Smooth muscle cell (in vitro differentiated cells): Measurements from ENCODE around the gene GRAMD1C. TPM values are rescaled to one million over a fixed set of nuclear protein-coding genes. Genes with fewer than 3 reads are reported as not detected.
"Not testable (repeated sequence)": the region's sequence is repeated elsewhere in the genome, so short reads cannot be mapped to it uniquely, and the experiment has no call there.

Source experiments
- DNase-seq: peaks from one replicate; lab custom pipeline; 2025; ENCODE audit not compliant: unreplicated experiment; lab: John Stamatoyannopoulos, UW
- H2AFZ ChIP-seq: fragments of 200-600 bp; sonication (generic); 2 replicates; pipeline ENCODE4 v1.6.0; 2016; ENCODE audit warnings: antibody characterized with exemption, low read depth, mild to moderate bottlenecking
- H3F3A ChIP-seq: fragments of 200-600 bp; sonication (generic); 2 replicates; pipeline ENCODE4 v1.6.0; 2017; ENCODE audit warnings: antibody characterized with exemption, low read depth
- H3K27ac ChIP-seq: fragments of 200-600 bp; sonication (generic); 2 replicates; pipeline ENCODE4 v1.5.1; 2016; ENCODE audit warnings: low read depth, mild to moderate bottlenecking
- H3K27me3 ChIP-seq: fragments of 200-600 bp; sonication (generic); 2 replicates; pipeline ENCODE4 v1.6.1; 2016; ENCODE audit warnings: low read depth, mild to moderate bottlenecking
- H3K36me3 ChIP-seq: fragments of 200-600 bp; sonication (generic); 2 replicates; pipeline ENCODE4 v1.5.1; 2016; ENCODE audit warnings: low read depth
- H3K4me1 ChIP-seq: fragments of 200-600 bp; sonication (generic); 2 replicates; pipeline ENCODE4 v1.5.1; 2016; ENCODE audit warnings: low read depth
- H3K4me2 ChIP-seq: fragments of 200-600 bp; sonication (generic); 2 replicates; pipeline ENCODE4 v1.6.0; 2016; ENCODE audit warnings: mild to moderate bottlenecking
- H3K4me3 ChIP-seq: fragments of 200-600 bp; sonication (generic); 2 replicates; pipeline ENCODE4 v1.5.1; 2016; ENCODE audit warnings: mild to moderate bottlenecking
- H3K79me2 ChIP-seq: fragments of 200-600 bp; sonication (generic); 2 replicates; pipeline ENCODE4 v1.6.0; 2016; ENCODE audit warnings: low read depth, mild to moderate bottlenecking
- H3K9ac ChIP-seq: fragments of 200-600 bp; sonication (generic); 2 replicates; pipeline ENCODE4 v1.6.0; 2016; ENCODE audit warnings: low read depth
- H3K9me3 ChIP-seq: fragments of 200-600 bp; sonication (generic); replicated peaks from 2 replicates; pipeline ENCODE4 v1.5.1; 2016; ENCODE audit warnings: low read depth
- H4K20me1 ChIP-seq: fragments of 200-600 bp; sonication (generic); 2 replicates; pipeline ENCODE4 v1.6.0; 2016; ENCODE audit warnings: low read depth
- CTCF ChIP-seq: fragments of 200-600 bp; sonication (generic); IDR thresholded peaks from 2 replicates; pipeline ENCODE4 v1.5.1; 2017; ENCODE audit warnings: borderline replicate concordance, mild to moderate bottlenecking, antibody characterized with exemption; ENCODE audit not compliant: insufficient read depth, poor library complexity, severe bottlenecking
- WGBS: methylation state at CpG from one replicate; pipeline ENCODE4 v1.1.7; 2016; ENCODE audit warnings: low lambda C conversion rate; 5-methylcytosine and 5-hydroxymethylcytosine counted together
- polyA plus RNA-seq: library from polyadenylated mRNA; unstranded; fragments of >200 nt; fragmentation: Nextera tagmentation; extraction: Ambion mirVana; gene quantifications from 2 replicates; pipeline ENCODE4 v1.2.1, GENCODE V29; 2016
- total RNA-seq: library from RNA; depleted of rRNA; stranded (reverse); fragments of >200 nt; gene quantifications from 2 replicates; pipeline ENCODE4 v1.2.3, GENCODE V29; 2014

GRAMD1C gene
- total and polyA plus RNA-seq, 2 experiments from 2014 or later: 1.8 to 1.9 TPM

GRCh38 chr3:113844622-113845222, 6.1 kb downstream of the GRAMD1C start:
- peak; percentile 46 for TF ChIP-seq CTCF
- no peaks in the 10 kb centered on the region for H3K27me3 ChIP-seq
- WGBS: 60% methylated on average over 4 of the region's 4 CpGs
- no peaks in the 10 kb centered on the region for H4K20me1 ChIP-seq
- no peak overlapping the region for H3K9ac ChIP-seq
- no peak overlapping the region for H3K27ac ChIP-seq
- DNase-seq: no peak
- H3K9me3 ChIP-seq: no peaks in the 10 kb centered on the region
- H3K4me2 ChIP-seq: no peak overlapping the region
- no peaks in the 10 kb centered on the region for H3F3A ChIP-seq
- H2AFZ ChIP-seq: no peak overlapping the region
- H3K36me3 ChIP-seq: no peaks in the 10 kb centered on the region
- peaks cover under 1% of the 10 kb centered on the region for H3K4me1 ChIP-seq
- H3K4me3 ChIP-seq: no peak overlapping the region
- H3K79me2 ChIP-seq: no peaks in the 10 kb centered on the region

GRCh38 chr3:113847247-113847646, 8.7 kb downstream of the GRAMD1C start:
- no peak for DNase-seq
- TF ChIP-seq CTCF: no peak
- Histone ChIP-seq H3K27me3 (no peaks in the 10 kb centered on the region), H3K9me3 (no peaks in the 10 kb centered on the region), H3K4me3 (no peak overlapping the region), H3K9ac (no peak overlapping the region), H3K4me2 (no peak overlapping the region), H3K79me2 (no peaks in the 10 kb centered on the region), H4K20me1 (no peaks in the 10 kb centered on the region), H3K36me3 (no peaks in the 10 kb centered on the region), H3K27ac (peak overlapping the region; percentile 57), H3K4me1 (no peaks in the 10 kb centered on the region), H2AFZ (no peak overlapping the region), H3F3A (no peaks in the 10 kb centered on the region)

GRCh38 chr3:113847664-113848461, 9.3 kb downstream of the GRAMD1C start:
- H3K79me2 ChIP-seq: no peaks in the 10 kb centered on the region
- no peaks in the 10 kb centered on the region for H3F3A ChIP-seq
- no peak overlapping the region for H3K4me2 ChIP-seq
- no peaks in the 10 kb centered on the region for H4K20me1 ChIP-seq
- no peak overlapping the region for H3K9ac ChIP-seq
- H3K4me1 ChIP-seq: no peaks in the 10 kb centered on the region
- no peak overlapping the region for H3K4me3 ChIP-seq
- H3K36me3 ChIP-seq: no peaks in the 10 kb centered on the region
- TF ChIP-seq CTCF: no peak
- WGBS: 88% methylated on average over 2 of the region's 2 CpGs
- no peak overlapping the region for H2AFZ ChIP-seq
- peak overlapping the region; percentile 57 for H3K27ac ChIP-seq
- DNase-seq: no peak
- no peaks in the 10 kb centered on the region for H3K9me3 ChIP-seq
- no peaks in the 10 kb centered on the region for H3K27me3 ChIP-seq

GRCh38 chr3:113849071-113849470, 10.5 kb downstream of the GRAMD1C start:
- DNase-seq, H3K79me2 ChIP-seq, H3K9me3 ChIP-seq, H3K4me3 ChIP-seq, H2AFZ ChIP-seq, H3K4me2 ChIP-seq, H3K4me1 ChIP-seq, H3K27ac ChIP-seq, H3K9ac ChIP-seq, H4K20me1 ChIP-seq, H3F3A ChIP-seq, H3K36me3 ChIP-seq, H3K27me3 ChIP-seq: not testable (repeated sequence)
- 91% methylated on average over 3 of the region's 3 CpGs for WGBS

GRCh38 chr3:113849841-113850240, 11.3 kb downstream of the GRAMD1C start:
- not testable (repeated sequence) for H3F3A ChIP-seq, H3K27me3 ChIP-seq, H3K9ac ChIP-seq, H2AFZ ChIP-seq, H3K4me3 ChIP-seq, DNase-seq, H3K9me3 ChIP-seq, H3K4me1 ChIP-seq, H3K36me3 ChIP-seq, H3K4me2 ChIP-seq, H3K27ac ChIP-seq, H4K20me1 ChIP-seq, H3K79me2 ChIP-seq
- WGBS: 93% methylated on average over 1 of the region's 22 CpGs

GRCh38 chr3:113850391-113850790, 11.8 kb downstream of the GRAMD1C start:
- not testable (repeated sequence) for H3K4me2 ChIP-seq, H4K20me1 ChIP-seq, H3K36me3 ChIP-seq, H3K9ac ChIP-seq, H3K27ac ChIP-seq, H3K79me2 ChIP-seq, H3F3A ChIP-seq, H3K27me3 ChIP-seq, H2AFZ ChIP-seq, H3K4me1 ChIP-seq, H3K4me3 ChIP-seq, DNase-seq, H3K9me3 ChIP-seq
- WGBS: 90% methylated on average over 9 of the region's 9 CpGs
